ENCODE data around the gene TNC. TPM values are rescaled to one million over a fixed set of nuclear protein-coding genes. Genes with fewer than 3 reads are reported as not detected.

Gene TNC
- total RNA-seq, 2 experiments from 2014 or later: 0.03 TPM; not detected in 1

GRCh38 chr9:115000217-115000639, 117.7 kb downstream of the TNC start:
- DNase-seq (no peak), ATAC-seq (ENCODE audit: low read depth) (no peak)
- POLR2A ChIA-PET: interaction anchor here (0.7 kb wide), 1 partner anchor 90 kb away, joined by 3 read pairs; no protein-coding TSS in a partner anchor
- H3K4me3 Mint-ChIP-seq: no peak overlapping the region
- H3K4me1 Mint-ChIP-seq: peaks cover 14% of the 10 kb centered on the region
- peaks cover 5% of the 10 kb centered on the region for H3K27me3 Mint-ChIP-seq
- H3K9me3 Mint-ChIP-seq: peaks cover 2% of the 10 kb centered on the region
- H3K36me3 Mint-ChIP-seq: peaks cover 19% of the 10 kb centered on the region
- no peak overlapping the region for H3K27ac Mint-ChIP-seq

- H3K4me3 Mint-ChIP-seq: no peak overlapping the region
Measured at GRCh38 chr9:114998326-114998725, 119.6 kb downstream of the TNC start.

GRCh38 chr9:114995681-114996221, 122.2 kb downstream of the TNC start:
- Mint-ChIP-seq H3K27me3 (peaks cover 5% of the 10 kb centered on the region), H3K4me1 (peaks cover 8% of the 10 kb centered on the region), H3K36me3 (peaks cover 11% of the 10 kb centered on the region), H3K27ac (no peak overlapping the region), H3K9me3 (peaks cover 2% of the 10 kb centered on the region), H3K4me3 (no peak overlapping the region)
- no peak for ATAC-seq (ENCODE audit: low read depth)
- POLR2A ChIA-PET: no interaction called here
- DNase-seq: no peak

More at GRCh38 chr9:114998326-114998725, 119.6 kb downstream of the TNC start:
- no peak for DNase-seq
- POLR2A ChIA-PET: no interaction called here
- peaks cover 17% of the 10 kb centered on the region for H3K36me3 Mint-ChIP-seq
- H3K9me3 Mint-ChIP-seq: peaks cover 2% of the 10 kb centered on the region
- no peak overlapping the region for H3K27ac Mint-ChIP-seq
- ATAC-seq (ENCODE audit: low read depth): no peak
- H3K27me3 Mint-ChIP-seq: peaks cover 5% of the 10 kb centered on the region
- peaks cover 12% of the 10 kb centered on the region for H3K4me1 Mint-ChIP-seq

GRCh38 chr9:114994768-114995167, 123.2 kb downstream of the TNC start:
- no peak for ATAC-seq (ENCODE audit: low read depth)
- Mint-ChIP-seq H3K4me3 (no peak overlapping the region), H3K36me3 (peaks cover 6% of the 10 kb centered on the region), H3K27me3 (peaks cover 3% of the 10 kb centered on the region), H3K27ac (no peak overlapping the region), H3K9me3 (no peaks in the 10 kb centered on the region), H3K4me1 (peaks cover 14% of the 10 kb centered on the region)
- no peak for DNase-seq
- POLR2A ChIA-PET: no interaction called here

- no peak overlapping the region for H3K27ac Mint-ChIP-seq
- no peak for DNase-seq
- peaks cover 4% of the 10 kb centered on the region for H3K36me3 Mint-ChIP-seq
- no peak for ATAC-seq (ENCODE audit: low read depth)
- POLR2A ChIA-PET: interaction anchor here (0.6 to 1.0 kb wide), 2 partner anchors 49 to 78 kb away, joined by 3 to 4 read pairs; no protein-coding TSS in a partner anchor
- no peaks in the 10 kb centered on the region for H3K27me3 Mint-ChIP-seq
- no peaks in the 10 kb centered on the region for H3K9me3 Mint-ChIP-seq
- peaks cover 38% of the 10 kb centered on the region for H3K4me1 Mint-ChIP-seq
- H3K4me3 Mint-ChIP-seq: no peak overlapping the region
Measured at GRCh38 chr9:114991861-114992260, 126.1 kb downstream of the TNC start.

- ATAC-seq (ENCODE audit: low read depth) (no peak), DNase-seq (no peak)
- Mint-ChIP-seq H3K27ac (no peak overlapping the region), H3K4me3 (no peak overlapping the region), H3K9me3 (no peaks in the 10 kb centered on the region), H3K27me3 (no peaks in the 10 kb centered on the region), H3K4me1 (peaks cover 37% of the 10 kb centered on the region), H3K36me3 (peaks cover 4% of the 10 kb centered on the region)
- POLR2A ChIA-PET: interaction anchor here (0.9 to 1.6 kb wide), 3 partner anchors 62 to 82 kb away, joined by 3 to 4 read pairs (median 4); no protein-coding TSS in a partner anchor
Measured at GRCh38 chr9:114990901-114991300, 127.1 kb downstream of the TNC start.

- H3K36me3 Mint-ChIP-seq: peaks cover 4% of the 10 kb centered on the region
Measured at GRCh38 chr9:114989600-114990410, 128.2 kb downstream of the TNC start.

GRCh38 chr9:114988962-114989599, 128.9 kb downstream of the TNC start:
- DNase-seq: no peak
- H3K4me3 Mint-ChIP-seq: peak overlapping the region; percentile 70
- H3K9me3 Mint-ChIP-seq: no peaks in the 10 kb centered on the region
- no peaks in the 10 kb centered on the region for H3K27me3 Mint-ChIP-seq
- peak; percentile 46 for ATAC-seq (ENCODE audit: low read depth)
- H3K4me1 Mint-ChIP-seq: peaks cover 39% of the 10 kb centered on the region
- H3K36me3 Mint-ChIP-seq: peaks cover 5% of the 10 kb centered on the region
- H3K27ac Mint-ChIP-seq: peak overlapping the region; percentile 85
- POLR2A ChIA-PET: interaction anchor here (0.6 to 2.0 kb wide), 8 partner anchors 13 to 99 kb away, joined by 3 to 27 read pairs (median 4); partner anchors contain the start of gene TNFSF8

More at GRCh38 chr9:114989600-114990410, 128.2 kb downstream of the TNC start:
- DNase-seq (peak; percentile 63), ATAC-seq (ENCODE audit: low read depth) (peak; percentile 76)
- Mint-ChIP-seq H3K9me3 (no peaks in the 10 kb centered on the region), H3K4me3 (peak overlapping the region; percentile 70), H3K27ac (peak overlapping the region; percentile 85), H3K4me1 (peaks cover 39% of the 10 kb centered on the region), H3K27me3 (no peaks in the 10 kb centered on the region)
- POLR2A ChIA-PET: interaction anchor here (0.7 to 2.0 kb wide), 8 partner anchors 13 to 100 kb away, joined by 3 to 27 read pairs (median 4); partner anchors contain the start of gene TNFSF8

- H3K27ac Mint-ChIP-seq: no peak overlapping the region
- POLR2A ChIA-PET: no interaction called here
Measured at GRCh38 chr9:114987116-114987515, 130.8 kb downstream of the TNC start.

GRCh38 chr9:114985959-114986501, 131.9 kb downstream of the TNC start:
- DNase-seq: no peak
- Mint-ChIP-seq H3K27me3 (peaks cover 5% of the 10 kb centered on the region), H3K9me3 (no peaks in the 10 kb centered on the region), H3K36me3 (peaks cover 6% of the 10 kb centered on the region), H3K27ac (no peak overlapping the region), H3K4me3 (no peak overlapping the region), H3K4me1 (peaks cover 37% of the 10 kb centered on the region)
- POLR2A ChIA-PET: no interaction called here
- ATAC-seq (ENCODE audit: low read depth): no peak

More at GRCh38 chr9:114987116-114987515, 130.8 kb downstream of the TNC start:
- Mint-ChIP-seq H3K9me3 (no peaks in the 10 kb centered on the region), H3K4me1 (peaks cover 39% of the 10 kb centered on the region), H3K36me3 (peaks cover 6% of the 10 kb centered on the region), H3K4me3 (no peak overlapping the region), H3K27me3 (peaks cover 3% of the 10 kb centered on the region)
- DNase-seq: no peak
- ATAC-seq (ENCODE audit: low read depth): no peak

GRCh38 chr9:114981063-114981462, 136.9 kb downstream of the TNC start:
- peaks cover 4% of the 10 kb centered on the region for H3K4me1 Mint-ChIP-seq

GRCh38 chr9:114973216-114973615, 144.7 kb downstream of the TNC start:
- no peak for DNase-seq
- H3K4me3 Mint-ChIP-seq: no peak overlapping the region
- peaks cover 25% of the 10 kb centered on the region for H3K36me3 Mint-ChIP-seq
- peaks cover 9% of the 10 kb centered on the region for H3K9me3 Mint-ChIP-seq
- POLR2A ChIA-PET: no interaction called here
- H3K27ac Mint-ChIP-seq: no peak overlapping the region
- no peak for ATAC-seq (ENCODE audit: low read depth)
- H3K4me1 Mint-ChIP-seq: peaks cover 17% of the 10 kb centered on the region
- peaks cover 2% of the 10 kb centered on the region for H3K27me3 Mint-ChIP-seq

More at GRCh38 chr9:114981063-114981462, 136.9 kb downstream of the TNC start:
- DNase-seq (no peak), ATAC-seq (ENCODE audit: low read depth) (no peak)
- Mint-ChIP-seq H3K9me3 (peaks cover 8% of the 10 kb centered on the region), H3K4me3 (no peak overlapping the region), H3K36me3 (peaks cover 19% of the 10 kb centered on the region), H3K27me3 (peaks cover 7% of the 10 kb centered on the region), H3K27ac (no peak overlapping the region)
- POLR2A ChIA-PET: interaction anchor here (0.7 to 1.7 kb wide), 2 partner anchors 9 to 21 kb away, joined by 3 to 5 read pairs; no protein-coding TSS in a partner anchor
